Spleen (tissue), 11 donors: ENCODE measurements around the gene RNASEH2B. TPM values are rescaled to one million over a fixed set of nuclear protein-coding genes. Genes with fewer than 3 reads are reported as not detected.

Experiments
- DNase-seq: peaks from one replicate; pipeline ENCODE4 v3.0.0-alpha.2; 2020
- H3K27ac ChIP-seq, 8 donors: fragments of 200-600 bp; sonication (generic) in 7 of 8; 1 replicate in 4 of 8; 2 replicates in 4 of 8; pipeline versions ENCODE4 v1.5.0 to v1.8.0; 2016 to 2021; ENCODE audit warnings: inconsistent platforms in 4 of 8, mild to moderate bottlenecking in 4 of 8, moderate library complexity in 1 of 8
- H3K27me3 ChIP-seq, 7 donors: fragments of 200-600 bp; sonication (generic) in 6 of 7; replicated peaks in 1 of 7; 1 replicate in 4 of 7; 2 replicates in 3 of 7; pipeline versions ENCODE4 v1.5.0 to v1.8.0; 2016 to 2021; ENCODE audit warnings: inconsistent platforms in 3 of 7, mild to moderate bottlenecking in 1 of 7
- H3K36me3 ChIP-seq, 6 donors: fragments of 200-600 bp; sonication (generic) in 5 of 6; 1 replicate in 4 of 6; 2 replicates in 2 of 6; pipeline versions ENCODE4 v1.5.0 to v1.8.0; 2016 to 2021; ENCODE audit warnings: inconsistent platforms in 2 of 6
- H3K4me1 ChIP-seq, 6 donors: fragments of 200-600 bp; sonication (generic) in 5 of 6; 1 replicate in 3 of 6; 2 replicates in 3 of 6; pipeline versions ENCODE4 v1.5.0 to v1.8.0; 2016 to 2021; ENCODE audit warnings: inconsistent platforms in 3 of 6
- H3K4me3 ChIP-seq, 8 donors: fragments of 200-600 bp; sonication (generic) in 7 of 8; 1 replicate in 4 of 8; 2 replicates in 4 of 8; pipeline versions ENCODE4 v1.5.0 to v1.8.0; 2016 to 2021; ENCODE audit warnings: inconsistent platforms in 4 of 8, mild to moderate bottlenecking in 4 of 8, moderate library complexity in 2 of 8
- H3K9me3 ChIP-seq, 8 donors: fragments of 200-600 bp; sonication (generic) in 7 of 8; 1 replicate in 4 of 8; 2 replicates in 4 of 8; pipeline versions ENCODE4 v1.5.0 to v1.8.0; 2016 to 2021; ENCODE audit warnings: inconsistent platforms in 4 of 8
- CTCF ChIP-seq, 11 experiments: fragments of 200-600 bp in 7 of 11; fragments of 450-650 bp in 4 of 11; sonication (generic) in 4 of 11; IDR thresholded peaks in 8 of 11; conservative IDR thresholded peaks in 3 of 11; 1 replicate in 7 of 11; 2 replicates in 4 of 11; pipeline versions ENCODE4 v1.4.0 to v1.8.0; 2016 to 2021; ENCODE audit warnings: antibody characterized with exemption in 11 of 11, inconsistent platforms in 4 of 11, mild to moderate bottlenecking in 1 of 11
- POLR2A ChIP-seq, 3 donors: fragments of 450-650 bp; IDR thresholded peaks; one replicate each; pipeline ENCODE4 v1.5.1; 2017; ENCODE audit warnings: antibody characterized with exemption in 3 of 3, mild to moderate bottlenecking in 1 of 3
- POLR2AphosphoS5 ChIP-seq, 3 donors: sonication (generic); formaldehyde crosslinking; IDR thresholded peaks; one replicate each; pipeline ENCODE4 v1.5.1; 2017; ENCODE audit warnings: antibody characterized with exemption in 3 of 3
- WGBS, 5 donors: extraction: QIAGEN DNeasy Blood & Tissue Kit in 3 of 5; methylation state at CpG; one replicate each; pipeline versions ENCODE4 v1.1.5 to v1.1.7; 2013 to 2018; 5-methylcytosine and 5-hydroxymethylcytosine counted together
- intact Hi-C: fragments of 100-400 bp; cut with DNase I; formaldehyde crosslinking; loops from one replicate; pipeline ENCODE4 v1.15.0; 2023; ENCODE audit warnings: low total_unique reads
- polyA plus RNA-seq, 3 donors: library from polyadenylated mRNA; stranded (reverse); fragments of 200-250 nt; gene quantifications; one replicate each; pipeline ENCODE4 v1.2.1, GENCODE V29; 2013
- total RNA-seq, 7 donors: library from RNA; depleted of rRNA in 3 of 7; stranded (reverse); fragments of >200 nt in 3 of 7; fragmentation: NEBNext Ultra II Directional in 4 of 7; extraction: Animal tissue kit (Norgen Biotek cat#: 25700) in 4 of 7; gene quantifications; one replicate each; pipeline versions ENCODE4 v1.1.0 to v1.2.1, GENCODE V29; 2016 to 2021
- donor health status: healthy with polysubstance abuse.
- donor health status: DM: no; HTN: no; CAD: no; lungs with moderate emphysema.
- donor health status: DM: no; HTN: no; CAD: no.
- donor health status: Bipolar disorder and iron deficiency.
- donor health status: healthy.
- donor health status: DM: no; HTN: no; CAD: no.
- donor health status: DM: yes; HTN: yes; CAD: no.

RNASEH2B gene
- total and polyA plus RNA-seq, 10 donors = 57.2 to 129 (median 73.7) TPM

GRCh38 chr13:50979187-50979586, 69.6 kb downstream of the RNASEH2B start:
- peak overlapping the region in 5 of 8 donors; percentile 7 to 78 (median 41) for H3K27ac ChIP-seq
- H3K36me3 ChIP-seq = peaks cover 0 to 29% (median 2%) of the 10 kb centered on the region in 6 donors
- peak overlapping the region in 1 of 8 donors; percentile 7 for H3K4me3 ChIP-seq
- H3K4me1 ChIP-seq = peaks cover 0 to 19% (median 0%) of the 10 kb centered on the region in 6 donors
- no peaks in the 10 kb centered on the region for H3K27me3 ChIP-seq
- TF ChIP-seq CTCF (IDR thresholded peaks at IDR 0.05 in 8 of 11, conservative IDR thresholded peaks at IDR 0.05 in 3 of 11) (no peak), POLR2AphosphoS5 (IDR thresholded peaks at IDR 0.05) (no peak), POLR2A (IDR thresholded peaks at IDR 0.05) (no peak)
- no peaks in the 10 kb centered on the region for H3K9me3 ChIP-seq
- DNase-seq = no peak
- intact Hi-C loops = no loop called here

- no peak for TF ChIP-seq POLR2AphosphoS5 (IDR thresholded peaks at IDR 0.05)
- 95 to 99% (median 99%) methylated on average over 4 of the region's 4 CpGs for WGBS, 5 donors
Measured at GRCh38 chr13:50981686-50982085, 72.1 kb downstream of the RNASEH2B start.

GRCh38 chr13:50989476-50989875, 79.9 kb downstream of the RNASEH2B start:
- H3K27me3 ChIP-seq = no peaks in the 10 kb centered on the region
- H3K27ac ChIP-seq = peak overlapping the region in 2 of 8 donors; percentile 26 to 45
- no peak for TF ChIP-seq POLR2AphosphoS5 (IDR thresholded peaks at IDR 0.05)
- no peak for TF ChIP-seq POLR2A (IDR thresholded peaks at IDR 0.05)
- TF ChIP-seq CTCF (IDR thresholded peaks at IDR 0.05 in 8 of 11, conservative IDR thresholded peaks at IDR 0.05 in 3 of 11) = peak in 7 of 11 experiments; percentile 12 to 37 (median 19)
- 15 to 36% (median 27%) methylated on average over 6 of the region's 6 CpGs for WGBS, 5 donors
- H3K4me1 ChIP-seq = peaks cover 7 to 24% (median 15%) of the 10 kb centered on the region in 6 donors
- no peak for DNase-seq
- H3K36me3 ChIP-seq = no peaks in the 10 kb centered on the region
- no peaks in the 10 kb centered on the region for H3K9me3 ChIP-seq
- no peak overlapping the region for H3K4me3 ChIP-seq
- intact Hi-C loops = no loop called here

More at GRCh38 chr13:50981686-50982085, 72.1 kb downstream of the RNASEH2B start:
- Histone ChIP-seq H3K36me3 (peaks cover 0 to 5% (median 0%) of the 10 kb centered on the region in 6 donors), H3K4me3 (no peak overlapping the region), H3K4me1 (peaks cover 0 to 19% (median 0%) of the 10 kb centered on the region in 6 donors), H3K9me3 (no peaks in the 10 kb centered on the region), H3K27ac (no peak overlapping the region), H3K27me3 (no peaks in the 10 kb centered on the region)
- intact Hi-C loops = no loop called here
- no peak for DNase-seq

GRCh38 chr13:50990065-50990817, 80.7 kb downstream of the RNASEH2B start:
- no peaks in the 10 kb centered on the region for H3K36me3 ChIP-seq
- WGBS, 5 donors = 74 to 85% (median 78%) methylated on average over 11 of the region's 11 CpGs
- TF ChIP-seq POLR2AphosphoS5 (IDR thresholded peaks at IDR 0.05) (no peak), POLR2A (IDR thresholded peaks at IDR 0.05) (no peak), CTCF (IDR thresholded peaks at IDR 0.05 in 8 of 11, conservative IDR thresholded peaks at IDR 0.05 in 3 of 11) (no peak)
- H3K4me3 ChIP-seq = no peak overlapping the region
- intact Hi-C loops = no loop called here
- peaks cover 7 to 24% (median 15%) of the 10 kb centered on the region in 6 donors for H3K4me1 ChIP-seq
- no peaks in the 10 kb centered on the region for H3K27me3 ChIP-seq
- H3K27ac ChIP-seq = no peak overlapping the region
- H3K9me3 ChIP-seq = no peaks in the 10 kb centered on the region
- DNase-seq = no peak
